Effector CD8-positive, alpha-beta T cell (primary cell): ENCODE results near the gene TMPRSS6.

Experiments
- DNase-seq: peaks from one replicate; lab custom pipeline; 2025; lab: John Stamatoyannopoulos, UW

Gene TMPRSS6

GRCh38 chr22:37065961-37066360, 43.6 kb downstream of the TMPRSS6 start:
- no peak for DNase-seq

DNA sequence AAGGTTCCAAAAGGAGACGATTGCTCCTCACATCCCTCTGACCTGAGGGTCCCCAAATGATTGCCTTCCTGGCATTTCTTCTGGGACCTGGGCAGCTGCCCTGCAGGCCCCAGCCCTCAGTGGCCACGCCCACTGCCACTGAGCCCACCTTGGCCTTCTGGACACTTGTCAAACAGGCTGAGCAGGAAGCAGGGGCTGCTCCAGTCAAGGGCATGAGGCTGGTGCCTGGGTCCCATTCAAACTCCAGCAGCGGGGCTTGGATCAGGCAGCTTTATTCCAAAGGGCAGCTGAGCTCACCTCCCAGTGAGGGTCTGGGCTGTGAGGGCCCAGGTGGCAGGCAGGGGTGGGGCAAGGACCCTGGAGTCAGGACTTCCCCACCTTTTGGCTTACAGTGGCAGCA, 44.3 kb downstream of the TMPRSS6 start:
- DNase-seq: no peak

DNA sequence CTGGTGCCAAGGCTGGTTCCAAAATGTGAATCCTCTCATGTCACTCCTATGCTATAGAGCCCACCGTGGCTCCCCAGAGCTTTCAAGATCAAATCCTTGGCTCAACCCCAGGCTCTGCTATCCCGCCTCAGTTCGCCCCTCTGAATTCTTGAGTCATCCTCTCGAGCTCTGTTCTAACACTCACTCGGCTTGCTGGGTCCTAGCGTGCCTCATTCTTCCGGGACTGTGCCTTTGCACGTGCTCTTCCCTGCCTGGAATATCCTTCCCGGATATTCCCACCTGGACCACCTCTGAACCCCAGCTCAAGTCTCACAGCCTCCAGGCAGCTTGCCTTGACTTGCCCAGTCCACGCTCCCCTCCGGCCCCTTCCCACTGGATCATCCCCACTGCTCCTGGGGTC, 45.0 kb downstream of the TMPRSS6 start:
- no peak for DNase-seq

GRCh38 chr22:37063431-37064420, 45.8 kb downstream of the TMPRSS6 start:
- no peak for DNase-seq

DNA sequence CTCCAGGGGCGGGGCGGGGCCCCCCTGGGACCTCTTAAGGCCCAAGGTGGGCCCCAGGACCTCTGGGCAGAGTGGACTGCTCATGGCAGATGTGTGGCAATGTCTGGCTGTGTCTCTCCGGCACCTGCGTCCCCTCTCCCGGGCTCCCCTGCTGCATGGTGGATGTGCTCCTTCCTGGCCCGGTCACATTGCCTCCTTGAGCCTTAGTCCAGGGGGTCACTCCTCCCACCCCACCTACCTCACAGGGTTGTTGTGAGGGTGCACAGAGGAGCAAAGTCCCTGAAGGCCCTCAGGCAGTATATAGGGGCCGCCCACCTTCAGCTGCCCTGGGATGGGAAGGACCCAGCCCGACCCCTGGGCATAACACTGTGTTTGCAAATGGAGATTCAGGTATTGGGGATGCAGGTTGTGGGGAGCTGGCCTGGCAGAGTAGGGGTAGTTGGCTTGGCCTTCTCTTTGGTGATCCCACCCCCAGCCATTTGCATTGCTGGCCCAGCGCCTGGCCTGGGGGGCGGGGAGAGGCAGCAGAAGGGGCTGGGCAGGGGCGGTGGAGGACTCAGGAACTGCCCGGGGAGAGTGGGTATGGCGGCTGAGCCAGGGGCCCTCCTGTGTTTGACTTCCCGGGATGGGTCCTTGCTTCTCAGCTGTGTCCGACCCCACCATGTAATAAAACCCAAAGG, 46.7 kb downstream of the TMPRSS6 start:
- no peak for DNase-seq

- no peak for DNase-seq
These were observed 47.2 kb downstream of the TMPRSS6 start for GRCh38 chr22:37062376-37062675.

- DNase-seq: no peak
These were observed 47.7 kb downstream of the TMPRSS6 start for GRCh38 chr22:37061611-37062375.

DNA sequence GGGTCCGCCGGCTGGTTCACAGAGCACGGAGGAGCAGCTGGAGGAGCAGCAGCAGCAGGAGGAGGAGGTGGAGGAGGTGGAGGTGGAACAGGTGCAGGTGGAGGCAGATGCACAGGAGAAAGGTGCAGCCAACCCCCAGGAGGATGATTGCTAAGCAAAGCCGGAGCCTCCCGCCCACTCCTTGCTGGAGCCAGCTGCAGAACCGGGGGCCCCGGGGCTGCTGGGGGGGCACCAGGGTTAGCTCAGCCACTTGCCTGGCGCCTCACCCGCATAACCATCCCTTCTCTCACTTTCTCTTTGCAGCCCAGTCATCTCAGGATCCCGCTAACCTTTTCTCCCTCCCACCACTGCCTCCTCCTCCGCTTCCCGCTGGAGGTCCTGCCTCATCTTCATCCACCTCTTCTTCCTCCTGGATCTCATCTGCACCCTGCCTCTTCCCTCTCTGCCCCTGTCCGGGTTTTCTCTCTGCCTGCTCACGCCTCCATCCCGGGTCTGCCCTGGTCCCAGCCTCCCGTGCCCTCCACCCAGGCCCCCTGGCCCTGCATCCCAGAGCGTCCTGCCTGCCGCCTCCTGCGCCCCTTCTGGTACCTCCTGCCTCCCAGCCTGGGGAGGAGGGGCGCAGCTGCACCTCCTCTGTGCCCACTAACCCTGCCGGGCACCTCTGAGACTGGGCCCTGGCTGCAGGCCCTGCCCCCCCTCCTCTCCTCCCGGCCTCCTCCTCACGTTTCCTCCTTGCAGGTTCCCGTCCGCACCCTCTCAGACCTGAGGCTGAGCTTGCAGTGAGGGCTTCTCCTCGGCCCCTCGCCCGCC, 48.5 kb downstream of the TMPRSS6 start:
- DNase-seq: no peak

DNA sequence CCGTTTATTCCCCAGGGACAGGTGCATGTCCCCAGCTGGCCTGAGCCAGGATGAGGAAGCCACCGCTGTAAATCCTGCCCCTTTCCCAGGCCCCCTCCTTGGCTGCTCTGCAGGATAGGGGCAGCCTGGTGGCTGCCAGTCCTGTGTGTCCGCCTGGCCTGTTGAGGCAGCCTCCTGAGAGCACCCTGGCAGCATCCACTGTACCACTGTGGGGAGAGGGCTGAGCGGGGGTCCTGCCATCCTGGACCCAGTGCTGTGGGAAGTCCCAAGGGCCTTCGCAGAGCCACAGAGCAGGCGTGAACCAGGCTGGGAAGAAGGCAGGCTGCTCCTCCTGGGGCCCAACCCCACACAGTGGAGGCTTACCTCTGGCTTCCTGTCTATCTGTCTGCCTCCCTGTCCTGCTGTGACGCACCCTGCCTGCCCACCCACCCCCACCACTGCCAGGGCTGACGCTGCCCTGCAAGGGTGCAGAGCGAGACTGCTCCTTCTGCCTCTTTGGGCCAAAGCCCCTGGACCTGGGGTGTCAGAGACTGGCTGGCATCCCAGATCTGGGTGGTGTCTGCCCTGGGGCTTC, 49.5 kb downstream of the TMPRSS6 start:
- DNase-seq: no peak

DNA sequence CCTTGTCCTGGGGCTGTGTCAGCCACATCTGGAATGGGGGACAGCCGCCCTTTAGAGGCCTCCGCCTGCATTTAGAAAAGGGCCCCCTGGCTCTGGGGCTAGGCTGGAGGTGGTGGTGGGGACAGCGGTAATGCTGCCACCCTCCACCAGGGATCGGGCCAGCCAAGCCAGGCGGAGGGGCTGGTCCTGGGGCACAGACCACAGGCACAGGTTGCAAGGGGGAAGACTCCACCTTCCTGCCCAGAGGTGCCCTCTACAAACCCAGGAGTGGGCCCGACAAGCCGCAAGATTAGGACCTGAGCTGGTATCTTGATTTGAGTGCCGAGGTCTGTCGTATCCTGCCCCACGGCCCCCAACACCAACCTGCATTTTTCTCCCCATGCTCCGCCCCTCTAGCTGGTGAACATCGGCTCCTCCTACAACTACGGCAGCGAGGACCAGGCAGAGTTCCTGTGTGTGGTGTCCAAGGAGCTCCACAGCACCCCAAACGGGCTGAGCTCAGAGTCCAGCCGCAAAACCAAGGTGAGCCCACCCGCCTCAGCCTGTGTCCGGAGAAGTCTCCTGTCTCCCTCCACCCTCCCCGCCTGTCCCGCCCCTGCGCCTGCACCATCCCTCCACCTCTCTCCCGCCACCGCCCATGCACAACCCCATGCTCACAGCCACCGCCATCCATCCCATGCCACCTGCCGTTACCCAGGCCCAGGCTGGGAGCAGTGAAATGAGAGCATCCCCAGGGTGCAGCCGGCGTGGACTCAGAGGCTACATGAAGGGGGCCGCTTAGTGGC, 50.4 kb downstream of the TMPRSS6 start:
- no peak for DNase-seq

DNA sequence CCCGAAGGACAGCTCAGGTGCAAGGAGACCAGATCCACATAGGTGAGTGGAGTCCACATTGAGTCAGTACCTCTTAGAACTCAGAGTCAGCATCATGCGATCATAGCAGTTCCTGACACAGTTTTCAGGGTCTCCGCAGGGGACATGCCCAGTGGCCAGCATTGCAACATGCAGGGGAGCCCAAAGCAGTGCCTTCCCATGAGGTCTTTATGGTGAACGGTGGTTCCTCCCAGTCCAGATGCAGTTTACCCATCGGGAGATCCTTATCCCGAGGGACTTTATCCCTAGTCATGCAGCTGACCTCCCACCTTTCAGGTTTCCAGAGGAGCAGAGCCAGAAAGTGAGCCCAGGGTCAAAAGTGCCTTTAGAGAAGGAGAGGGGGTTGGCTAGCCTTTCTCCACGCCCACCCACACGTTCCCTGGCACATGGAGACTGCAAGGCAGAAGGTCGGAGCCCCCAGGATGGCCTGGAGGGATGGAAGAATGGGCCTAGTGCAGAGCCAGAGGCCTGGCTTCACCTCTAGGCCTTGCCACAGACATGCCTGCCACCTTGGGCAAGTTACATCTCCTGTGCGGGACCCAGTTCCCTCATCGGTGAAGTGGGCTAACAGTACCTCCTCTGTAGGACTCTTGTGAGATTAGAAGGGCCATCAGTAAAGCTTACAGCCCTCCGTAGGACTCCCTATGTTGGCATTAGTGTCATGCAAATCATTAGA, 51.6 kb downstream of the TMPRSS6 start:
- no peak for DNase-seq

DNA sequence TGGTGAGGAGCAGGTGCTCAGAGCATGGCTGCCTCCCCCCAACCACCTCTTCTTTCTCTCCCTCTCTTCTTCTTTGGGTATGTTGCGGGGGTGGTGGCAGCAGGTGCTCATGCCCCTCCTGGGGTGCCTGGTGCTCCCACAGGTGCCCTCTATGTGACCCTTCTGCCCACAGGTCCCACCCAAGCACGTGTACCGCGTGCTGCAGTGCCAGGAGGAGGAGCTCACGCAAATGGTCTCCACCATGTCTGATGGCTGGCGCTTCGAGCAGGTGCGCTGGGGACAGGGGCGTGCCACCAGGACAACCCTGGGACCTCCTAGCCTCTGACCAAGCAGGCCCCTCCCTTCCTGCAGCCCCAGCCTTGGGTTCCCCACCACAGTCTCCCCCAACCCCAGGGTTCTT, 52.3 kb downstream of the TMPRSS6 start:
- DNase-seq: no peak

DNA sequence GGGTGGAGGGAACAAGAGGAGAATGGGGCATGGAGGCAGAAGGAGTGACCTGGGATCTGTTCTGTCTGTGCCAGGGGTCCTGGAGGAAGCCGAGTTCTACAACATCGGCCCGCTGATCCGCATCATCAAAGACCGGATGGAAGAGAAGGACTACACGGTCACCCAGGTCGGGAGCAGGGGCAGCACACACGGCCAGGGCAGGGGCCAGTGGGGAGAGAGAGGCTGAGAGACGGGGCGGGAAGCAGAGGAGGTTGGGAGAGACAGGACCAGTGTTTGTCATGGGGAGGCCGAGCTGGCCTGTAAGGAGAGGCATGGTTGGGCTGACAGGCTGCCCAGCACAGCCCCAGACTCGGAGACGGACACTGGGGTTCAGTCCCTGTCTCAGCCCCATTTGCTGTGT, 53.3 kb downstream of the TMPRSS6 start:
- no peak for DNase-seq

- no peak for DNase-seq
These were observed 54.7 kb downstream of the TMPRSS6 start for GRCh38 chr22:37054600-37055365.

DNA sequence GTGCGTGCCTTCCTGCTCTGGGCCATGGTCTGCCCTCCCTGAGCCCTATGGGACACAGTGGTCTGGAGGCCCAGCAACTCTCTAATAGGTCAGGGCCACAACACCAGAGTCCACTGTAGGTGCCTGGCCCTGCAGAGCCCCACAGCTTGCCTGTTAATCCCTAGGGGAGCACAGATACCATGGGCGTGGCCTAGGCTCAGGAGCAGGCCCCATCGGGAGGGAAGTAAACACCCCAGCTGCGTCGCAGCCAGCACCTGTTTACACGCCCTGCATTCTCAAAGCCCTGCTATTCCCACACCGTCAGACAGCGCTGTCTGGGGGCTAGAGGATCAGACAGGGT, 55.5 kb downstream of the TMPRSS6 start:
- DNase-seq: no peak

- no peak for DNase-seq
These were observed 56.0 kb downstream of the TMPRSS6 start for GRCh38 chr22:37053310-37054055.

GRCh38 chr22:37052386-37053309, 56.9 kb downstream of the TMPRSS6 start:
- no peak for DNase-seq
